Thoracic aorta (tissue), 2 donors: ENCODE data around the gene MRPL34. TPM values are rescaled to one million over a fixed set of nuclear protein-coding genes. Genes with fewer than 3 reads are reported as not detected.

ENCODE experiments used
- ATAC-seq: fragments of 150-250 bp; one replicate; pipeline ENCODE4 v1.8.0; 2017; ENCODE audit warnings: low read depth; ENCODE audit not compliant: insufficient number of reproducible peaks, low FRiP score
- DNase-seq: peaks from one replicate; pipeline ENCODE4 v3.0.0-alpha.2; 2020; ENCODE audit warnings: low spot score
- H3K27ac ChIP-seq, 2 donors: fragments of 200-600 bp; sonication (generic); 1 replicate in 1 of 2; 2 replicates in 1 of 2; pipeline ENCODE4 v1.5.1; 2016; ENCODE audit warnings: mild to moderate bottlenecking in 2 of 2, moderate library complexity in 2 of 2
- H3K27me3 ChIP-seq: fragments of 200-600 bp; sonication (generic); replicated peaks from 2 replicates; pipeline ENCODE4 v1.6.0; 2016; ENCODE audit warnings: mild to moderate bottlenecking; ENCODE audit not compliant: insufficient read depth
- H3K36me3 ChIP-seq: fragments of 200-600 bp; sonication (generic); one replicate; pipeline ENCODE4 v1.5.1; 2016
- H3K4me1 ChIP-seq, 2 donors: fragments of 200-600 bp; sonication (generic); 1 replicate in 1 of 2; 2 replicates in 1 of 2; pipeline versions ENCODE4 v1.5.1 to v1.6.0; 2016; ENCODE audit warnings: low read depth in 2 of 2, mild to moderate bottlenecking in 1 of 2; ENCODE audit not compliant: control insufficient read depth in 1 of 2
- H3K4me3 ChIP-seq: fragments of 200-600 bp; sonication (generic); 2 replicates; pipeline ENCODE4 v1.5.1; 2016; ENCODE audit warnings: mild to moderate bottlenecking
- H3K9me3 ChIP-seq: fragments of 200-600 bp; sonication (generic); 2 replicates; pipeline ENCODE4 v1.5.1; 2016
- total RNA-seq, 2 donors: library from RNA; depleted of rRNA; stranded (reverse); fragments of >200 nt; gene quantifications; one replicate each; pipeline versions ENCODE4 v1.1.0 to v1.2.3, GENCODE V29; 2016
- TF ChIP-seq, protein P1 (sequence below): fragments of 200-600 bp; sonication (generic); IDR thresholded peaks from one replicate; pipeline ENCODE4 v1.5.1; 2019; ENCODE audit warnings: antibody characterized with exemption

MRPL34 gene
- total RNA-seq, 2 donors from 2014 or later, result 132 to 140 TPM

DNA sequence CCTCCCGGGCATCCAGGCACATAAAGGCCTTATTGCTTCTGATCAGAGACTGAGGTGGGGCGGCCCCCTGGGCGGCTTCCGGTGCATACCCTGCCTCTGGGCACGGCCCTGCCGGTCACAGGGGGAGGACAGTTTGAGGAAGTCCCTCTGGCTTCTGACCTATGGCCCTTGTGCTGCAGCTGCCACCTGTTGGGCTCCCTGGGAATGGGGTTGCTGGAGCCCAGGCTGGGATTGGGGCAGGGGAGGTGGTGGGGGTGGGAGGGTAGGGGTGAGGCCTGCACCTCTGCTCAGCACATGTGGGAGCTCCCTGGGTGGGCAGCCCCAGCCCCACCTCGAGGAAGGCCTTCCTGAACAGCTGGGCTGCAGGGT is 18.3 kb downstream of the MRPL34 start:
- H3K4me1 ChIP-seq, result peaks cover 17 to 41% of the 10 kb centered on the region in 2 donors
- H3K9me3 ChIP-seq, result no peaks in the 10 kb centered on the region
- no peaks in the 10 kb centered on the region for H3K27me3 ChIP-seq
- TF ChIP-seq, protein P1, sequence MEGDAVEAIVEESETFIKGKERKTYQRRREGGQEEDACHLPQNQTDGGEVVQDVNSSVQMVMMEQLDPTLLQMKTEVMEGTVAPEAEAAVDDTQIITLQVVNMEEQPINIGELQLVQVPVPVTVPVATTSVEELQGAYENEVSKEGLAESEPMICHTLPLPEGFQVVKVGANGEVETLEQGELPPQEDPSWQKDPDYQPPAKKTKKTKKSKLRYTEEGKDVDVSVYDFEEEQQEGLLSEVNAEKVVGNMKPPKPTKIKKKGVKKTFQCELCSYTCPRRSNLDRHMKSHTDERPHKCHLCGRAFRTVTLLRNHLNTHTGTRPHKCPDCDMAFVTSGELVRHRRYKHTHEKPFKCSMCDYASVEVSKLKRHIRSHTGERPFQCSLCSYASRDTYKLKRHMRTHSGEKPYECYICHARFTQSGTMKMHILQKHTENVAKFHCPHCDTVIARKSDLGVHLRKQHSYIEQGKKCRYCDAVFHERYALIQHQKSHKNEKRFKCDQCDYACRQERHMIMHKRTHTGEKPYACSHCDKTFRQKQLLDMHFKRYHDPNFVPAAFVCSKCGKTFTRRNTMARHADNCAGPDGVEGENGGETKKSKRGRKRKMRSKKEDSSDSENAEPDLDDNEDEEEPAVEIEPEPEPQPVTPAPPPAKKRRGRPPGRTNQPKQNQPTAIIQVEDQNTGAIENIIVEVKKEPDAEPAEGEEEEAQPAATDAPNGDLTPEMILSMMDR, result no peak
- DNase-seq (no peak), ATAC-seq (no peak)
- H3K36me3 ChIP-seq, result peaks cover 17% of the 10 kb centered on the region
- no peak overlapping the region for H3K27ac ChIP-seq
- no peak overlapping the region for H3K4me3 ChIP-seq

DNA sequence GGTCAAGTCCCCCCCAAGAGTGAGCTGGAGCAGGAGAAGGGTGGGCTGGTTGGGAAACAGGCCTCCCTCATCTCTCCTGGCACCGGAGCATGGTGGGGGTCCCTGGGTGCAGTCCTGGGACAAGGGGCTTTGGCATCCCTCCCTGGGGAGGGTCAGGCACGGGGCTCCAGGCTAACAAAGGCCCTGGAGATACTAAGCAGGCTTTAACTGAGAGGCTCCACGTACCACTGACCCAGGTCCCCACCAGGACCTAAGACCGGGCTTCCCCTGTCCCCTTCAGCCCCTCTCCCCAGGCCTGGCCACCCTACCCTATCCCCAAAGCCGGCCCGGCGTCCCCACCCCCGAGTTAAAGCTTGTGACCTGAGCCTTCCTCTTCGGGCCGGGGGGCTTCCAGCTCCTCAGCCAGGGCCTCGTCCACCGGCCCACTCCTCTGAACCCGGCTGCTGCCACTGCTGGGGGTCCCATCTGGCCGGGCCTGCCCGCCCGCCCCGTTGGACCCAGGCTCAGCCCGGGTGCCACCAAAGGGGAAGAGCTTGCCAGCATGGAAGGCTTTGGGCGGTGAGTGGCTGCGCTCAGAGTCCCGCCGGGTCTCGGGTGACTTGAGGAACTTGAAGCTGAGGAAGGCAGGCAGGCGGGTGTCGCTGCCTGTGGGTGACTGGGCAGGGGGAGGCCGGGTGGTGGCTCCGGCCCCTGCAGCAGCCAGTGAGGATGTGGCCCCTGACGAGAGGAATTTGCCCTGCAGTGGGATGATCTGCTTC is 18.9 kb downstream of the MRPL34 start:
- ATAC-seq (no peak), DNase-seq (no peak)
- peaks cover 16% of the 10 kb centered on the region for H3K36me3 ChIP-seq
- TF ChIP-seq, protein P1, result no peak
- no peak overlapping the region for H3K4me3 ChIP-seq
- no peaks in the 10 kb centered on the region for H3K9me3 ChIP-seq
- H3K27ac ChIP-seq, result no peak overlapping the region
- H3K4me1 ChIP-seq, result peaks cover 17 to 41% of the 10 kb centered on the region in 2 donors
- no peaks in the 10 kb centered on the region for H3K27me3 ChIP-seq

DNA sequence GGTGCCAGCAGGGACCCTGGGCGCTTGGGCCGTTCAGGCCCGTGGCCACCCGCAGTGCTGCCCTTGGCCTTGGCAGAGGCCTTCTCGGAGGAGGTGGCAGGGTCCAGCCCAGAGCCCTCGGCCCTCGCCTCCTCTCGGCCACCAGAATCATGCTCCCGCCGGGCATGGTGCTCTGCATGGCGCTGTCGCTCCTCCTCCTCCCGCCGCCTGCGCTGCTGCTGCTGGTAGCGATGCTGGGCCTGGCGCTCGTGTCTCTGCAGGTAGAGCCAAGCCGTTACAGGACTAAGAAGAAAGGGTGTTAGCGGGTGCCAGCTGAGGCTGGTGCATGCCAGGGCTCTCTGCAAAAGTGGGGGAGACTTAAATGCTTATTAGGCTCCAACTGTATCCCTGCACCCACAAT is 19.5 kb downstream of the MRPL34 start:
- Histone ChIP-seq H3K9me3 (no peaks in the 10 kb centered on the region), H3K27me3 (no peaks in the 10 kb centered on the region), H3K4me3 (no peak overlapping the region), H3K36me3 (peaks cover 13% of the 10 kb centered on the region), H3K27ac (no peak overlapping the region), H3K4me1 (peaks cover 17 to 41% of the 10 kb centered on the region in 2 donors)
- TF ChIP-seq, protein P1, result no peak
- ATAC-seq (no peak), DNase-seq (no peak)

DNA sequence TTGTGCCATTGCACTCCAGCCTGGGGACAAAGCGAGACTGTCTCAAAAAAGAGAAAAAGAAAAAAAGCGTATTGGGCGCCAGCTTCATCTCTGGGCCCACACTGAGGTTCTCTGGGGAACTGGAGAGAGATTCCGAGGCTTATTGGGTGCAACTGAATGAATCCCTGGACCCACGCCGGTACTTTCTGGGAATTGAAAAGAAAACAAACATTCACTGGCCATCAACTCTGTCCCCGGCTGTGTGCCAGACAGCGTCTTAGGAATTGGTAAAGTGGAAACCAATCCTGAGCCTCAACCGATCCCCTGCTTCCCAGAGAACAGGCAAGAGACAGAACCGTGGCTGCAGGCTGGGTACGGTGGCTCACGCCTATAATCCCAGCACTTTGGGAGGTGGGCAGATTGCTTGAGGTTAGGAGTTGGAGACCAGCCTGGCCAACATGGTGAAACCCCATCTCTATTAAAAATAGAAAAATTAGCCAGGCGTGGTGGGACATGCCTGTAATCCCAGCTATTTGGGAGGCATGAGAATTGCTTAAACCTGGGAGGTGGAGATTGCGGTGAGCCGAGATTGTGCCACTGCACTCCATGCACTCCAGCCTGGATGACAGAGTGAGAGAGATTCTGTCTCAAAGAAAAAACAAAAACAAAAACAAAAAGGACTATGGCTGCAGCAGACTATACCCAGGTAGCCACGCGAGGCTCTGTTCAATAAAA is 20.4 kb downstream of the MRPL34 start:
- TF ChIP-seq, protein P1, result no peak
- H3K27ac ChIP-seq, result peak overlapping the region in 1 of 2 donors; percentile 28
- H3K4me1 ChIP-seq, result peaks cover 17 to 41% of the 10 kb centered on the region in 2 donors
- DNase-seq, result peak; percentile 68
- H3K4me3 ChIP-seq, result no peak overlapping the region
- peaks cover 10% of the 10 kb centered on the region for H3K36me3 ChIP-seq
- no peaks in the 10 kb centered on the region for H3K27me3 ChIP-seq
- no peaks in the 10 kb centered on the region for H3K9me3 ChIP-seq
- no peak for ATAC-seq

DNA sequence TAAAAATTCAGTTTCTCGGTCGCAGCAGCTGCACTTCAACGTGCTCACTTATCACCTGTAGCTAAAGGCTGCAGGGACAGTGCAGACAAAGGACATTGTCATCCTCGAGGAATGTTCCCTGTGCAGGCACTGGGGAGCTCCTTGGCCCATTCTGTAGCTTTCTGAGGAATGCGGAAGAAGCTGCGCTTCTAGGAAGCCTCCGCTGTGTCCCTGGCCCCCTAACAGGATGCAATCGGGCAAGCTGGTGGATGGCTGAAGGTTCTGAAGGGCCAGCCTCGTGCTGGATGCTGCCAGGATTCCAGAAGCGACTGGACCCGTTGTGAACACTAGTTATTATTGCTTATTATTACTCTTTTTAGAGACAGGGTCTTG is 20.9 kb downstream of the MRPL34 start:
- TF ChIP-seq, protein P1, result no peak
- ATAC-seq (no peak), DNase-seq (no peak)
- H3K36me3 ChIP-seq, result peaks cover 10% of the 10 kb centered on the region
- H3K27me3 ChIP-seq, result no peaks in the 10 kb centered on the region
- H3K27ac ChIP-seq, result peak overlapping the region in 1 of 2 donors; percentile 28
- H3K4me1 ChIP-seq, result peaks cover 17 to 41% of the 10 kb centered on the region in 2 donors
- H3K9me3 ChIP-seq, result no peaks in the 10 kb centered on the region
- H3K4me3 ChIP-seq, result no peak overlapping the region
